HG03135 (cell line): Measurements from ENCODE around the gene RPL7L1.

Experiments used
- ATAC-seq: cut with Tn5 transposase; IDR thresholded peaks from one replicate; pipeline ENCODE4 v1.9.1; 2021; ENCODE audit warnings: mild to moderate bottlenecking, moderate library complexity; ENCODE audit not compliant: unreplicated experiment

Gene RPL7L1

GRCh38 chr6:42928986-42929820, 49.8 kb downstream of the RPL7L1 start, which contains the start of gene CNPY3:
Gene CNPY3 (plus strand): TSS chr6:42929480. CDS start chr6:42929571, 91 bp downstream.
- ATAC-seq, result peak; percentile 68

GRCh38 chr6:42929821-42930360, 50.5 kb downstream of the RPL7L1 start:
- peak; percentile 54 for ATAC-seq

GRCh38 chr6:42932412-42932811, 53.0 kb downstream of the RPL7L1 start:
- no peak for ATAC-seq

- no peak for ATAC-seq
Measured at GRCh38 chr6:42933205-42933604, 53.8 kb downstream of the RPL7L1 start.

- no peak for ATAC-seq
Measured at GRCh38 chr6:42935322-42935721, 55.9 kb downstream of the RPL7L1 start.

GRCh38 chr6:42936398-42936797, 57.0 kb downstream of the RPL7L1 start:
- no peak for ATAC-seq

- no peak for ATAC-seq
Measured at GRCh38 chr6:42937548-42938427, 58.4 kb downstream of the RPL7L1 start.

- ATAC-seq, result no peak
Measured at GRCh38 chr6:42938428-42938796, 59.0 kb downstream of the RPL7L1 start.

GRCh38 chr6:42938987-42939809, 59.8 kb downstream of the RPL7L1 start:
- no peak for ATAC-seq
